NCI-H1694 treated with DMSO at 0.1 percent for 48 hours (cell line): ENCODE results near the gene DNAJC1.
"Not testable (repeated sequence)": the region's sequence is repeated elsewhere in the genome, so short reads cannot be mapped to it uniquely, and the experiment has no call there.

ENCODE experiments used
- DNase-seq: peaks from one replicate; lab custom pipeline; 2025; lab: John Stamatoyannopoulos, UW

Gene DNAJC1

DNA sequence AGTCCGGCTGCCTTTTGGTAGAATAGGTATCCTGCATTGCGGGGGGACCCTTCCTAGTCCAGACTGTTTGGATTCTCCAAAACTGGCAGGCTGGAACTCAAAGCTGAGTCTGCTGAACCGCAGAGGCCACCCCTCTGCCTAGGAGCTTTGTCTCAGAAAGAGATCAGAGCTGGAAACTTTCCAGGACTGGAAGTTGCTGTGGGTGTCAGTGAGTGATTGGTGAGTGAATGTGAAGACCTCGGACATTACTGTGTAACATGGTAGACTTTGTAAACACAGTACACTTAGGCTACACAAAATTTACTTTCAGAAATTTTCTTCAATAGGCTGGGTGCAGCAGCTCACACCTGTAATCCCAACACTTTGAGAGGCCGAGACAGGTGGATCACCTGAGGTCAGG is 103.8 kb downstream of the DNAJC1 start:
- no peak for DNase-seq

DNA sequence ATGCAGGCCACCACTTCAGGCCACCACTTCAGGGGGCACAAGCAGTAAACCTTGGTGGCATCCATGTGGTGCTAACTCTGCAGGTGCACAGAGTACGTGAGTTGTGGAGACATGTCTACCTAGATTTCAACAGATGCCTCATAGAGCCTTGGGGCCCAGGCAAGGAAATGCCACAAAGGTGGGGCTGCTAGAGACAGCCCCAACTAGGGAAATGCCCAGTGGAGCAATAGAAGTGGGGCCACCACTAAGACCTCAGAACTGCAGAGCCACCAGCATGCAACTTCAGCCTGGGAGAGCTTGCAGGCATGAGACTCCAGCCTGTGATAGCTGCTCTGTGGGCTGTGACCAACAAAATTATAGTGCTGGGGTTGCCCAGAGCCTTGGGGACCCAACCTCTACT is 107.6 kb downstream of the DNAJC1 start:
- no peak for DNase-seq

DNA sequence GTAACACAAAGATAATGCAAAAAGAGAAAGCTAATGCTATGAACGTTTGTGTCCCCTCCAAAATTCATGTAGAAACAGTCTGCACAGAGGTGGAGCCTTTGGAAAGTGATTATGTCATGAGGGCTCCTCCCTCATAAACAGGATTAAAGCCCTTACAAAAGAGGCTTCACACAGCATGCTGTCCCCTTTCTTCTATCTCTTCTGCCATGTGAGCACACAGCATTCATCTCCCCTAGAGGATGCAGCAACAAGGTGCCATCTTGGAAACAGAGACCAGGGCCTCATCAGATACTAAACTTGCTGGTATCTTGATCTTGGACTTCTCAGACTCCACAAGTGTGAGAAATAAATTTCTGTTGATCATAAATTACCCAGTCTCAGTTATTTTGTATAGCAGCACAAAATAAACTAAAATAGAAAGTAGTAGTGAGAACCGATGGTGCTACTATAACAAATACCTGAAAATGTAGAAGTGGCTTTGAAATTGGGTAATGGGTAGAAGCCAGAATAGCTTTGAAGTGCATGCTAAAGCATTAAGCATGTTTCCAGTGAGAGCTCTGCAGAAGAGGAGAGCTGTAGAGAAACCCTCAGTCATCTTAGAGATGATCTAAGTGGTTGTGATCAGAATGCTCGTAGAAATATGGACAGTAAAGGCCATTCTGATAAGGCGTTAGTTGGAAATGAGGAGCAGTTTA is 108.7 kb downstream of the DNAJC1 start:
- no peak for DNase-seq

DNA sequence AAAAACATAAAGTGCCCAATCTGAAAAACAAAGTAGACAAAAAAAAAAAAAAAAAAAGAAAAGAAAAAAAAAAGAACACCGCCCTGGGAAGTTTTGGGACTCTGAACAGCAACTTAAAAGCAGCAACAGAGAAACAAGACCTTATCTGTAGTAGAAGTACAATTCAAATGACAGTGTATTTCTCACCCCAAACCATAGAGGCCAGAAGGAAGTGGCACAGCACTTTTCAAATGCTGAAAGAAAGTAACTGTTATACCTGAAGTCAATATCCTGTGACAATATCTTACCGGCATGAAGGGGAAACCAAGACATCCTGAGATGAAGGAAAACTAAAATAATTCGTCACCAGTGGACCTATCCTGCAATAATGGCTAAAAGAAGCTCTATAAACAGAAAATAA is 112.1 kb downstream of the DNAJC1 start:
- DNase-seq = no peak

DNA sequence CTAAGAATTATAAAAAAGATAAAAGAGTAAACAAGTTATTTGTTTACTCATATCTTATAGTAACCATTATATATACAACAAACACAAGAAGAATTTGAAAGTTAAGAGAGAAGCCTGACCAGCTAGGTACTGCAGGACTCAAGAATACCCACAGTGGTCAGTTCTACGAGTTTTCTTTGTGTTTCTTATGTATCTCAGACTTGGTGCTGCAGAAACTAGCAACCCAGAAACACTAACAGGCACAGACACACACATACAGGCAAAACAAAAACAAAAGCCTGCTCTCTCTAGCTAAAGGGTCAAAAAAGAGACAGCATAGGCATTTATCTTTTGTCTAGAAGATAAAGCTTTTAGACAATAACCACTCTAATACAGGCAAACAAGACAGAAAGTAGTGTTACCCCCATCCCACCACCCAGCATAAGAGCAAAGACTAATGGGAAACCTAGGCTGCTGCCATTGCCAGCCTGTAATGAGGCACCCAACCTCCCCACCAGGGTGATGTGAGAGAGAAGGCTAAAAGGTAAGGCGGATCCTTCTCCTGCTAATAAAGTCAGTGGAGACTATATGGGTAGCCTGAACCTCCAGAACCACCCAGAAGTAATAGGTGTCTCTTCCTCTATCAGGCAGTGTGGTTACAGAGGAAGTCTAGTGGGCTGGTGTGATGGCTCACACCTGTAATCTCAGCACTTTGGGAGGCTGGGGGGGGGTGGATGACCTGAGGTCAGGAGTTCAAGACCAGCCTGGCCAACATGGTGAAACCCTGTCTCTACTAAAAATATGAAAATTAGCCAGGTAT is 113.9 kb downstream of the DNAJC1 start:
- DNase-seq = no peak

DNA sequence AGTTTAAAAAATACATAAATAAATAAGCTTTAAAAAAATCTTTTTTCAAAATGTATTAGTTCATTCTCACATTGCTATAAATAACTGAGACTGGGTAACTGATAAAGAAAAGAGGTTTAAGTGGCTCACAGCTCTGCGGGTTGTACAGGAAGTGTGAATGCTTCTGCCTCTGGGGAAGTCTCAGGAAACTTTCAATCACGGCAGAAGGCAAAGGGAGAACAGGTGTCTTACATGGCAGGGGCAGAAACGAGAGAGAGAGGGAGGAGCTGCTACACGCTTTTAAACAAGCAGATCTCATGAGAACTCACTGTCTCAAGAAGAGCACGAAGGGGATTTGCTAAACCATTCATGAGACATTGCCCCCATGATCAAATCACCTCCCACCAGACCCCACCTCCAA is 114.6 kb downstream of the DNAJC1 start:
- DNase-seq = no peak

DNA sequence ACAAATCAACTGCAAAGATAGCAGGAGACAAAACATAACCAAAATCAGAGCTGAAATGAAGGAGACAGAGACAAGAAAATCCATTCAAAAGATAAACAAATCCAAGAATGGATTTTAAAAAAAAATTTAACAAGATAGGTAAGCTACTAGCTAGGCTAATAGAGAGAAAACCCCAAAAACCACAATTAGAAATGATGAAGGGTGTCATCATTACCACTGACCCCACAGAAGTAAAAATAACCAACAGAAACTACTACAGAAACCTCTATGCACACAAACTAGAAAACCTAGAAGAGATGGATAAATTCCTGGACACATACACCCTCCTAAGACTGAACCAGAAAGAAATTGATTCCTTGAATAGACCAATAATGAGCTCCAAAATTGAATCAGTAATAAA is 117.6 kb downstream of the DNAJC1 start:
- no peak for DNase-seq

DNA sequence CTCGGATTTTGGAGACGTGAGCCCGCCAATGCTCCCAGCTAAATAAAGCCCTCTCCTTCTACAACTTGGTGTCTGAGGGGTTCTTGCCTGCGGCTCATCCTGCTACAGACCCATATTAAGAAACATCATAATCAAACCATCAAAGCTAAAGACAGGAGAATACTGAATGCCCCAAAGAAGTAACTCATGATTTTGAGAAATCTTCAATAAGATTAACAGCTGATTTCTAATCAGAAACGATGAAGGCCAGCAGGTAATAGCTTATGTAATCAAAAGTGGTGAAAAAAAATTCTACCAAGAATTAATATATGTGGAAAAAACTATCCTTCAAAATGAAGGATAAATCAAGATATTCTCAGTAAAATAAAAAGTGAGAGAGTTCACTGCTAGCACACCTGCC is 130.3 kb downstream of the DNAJC1 start:
- DNase-seq = no peak

DNA sequence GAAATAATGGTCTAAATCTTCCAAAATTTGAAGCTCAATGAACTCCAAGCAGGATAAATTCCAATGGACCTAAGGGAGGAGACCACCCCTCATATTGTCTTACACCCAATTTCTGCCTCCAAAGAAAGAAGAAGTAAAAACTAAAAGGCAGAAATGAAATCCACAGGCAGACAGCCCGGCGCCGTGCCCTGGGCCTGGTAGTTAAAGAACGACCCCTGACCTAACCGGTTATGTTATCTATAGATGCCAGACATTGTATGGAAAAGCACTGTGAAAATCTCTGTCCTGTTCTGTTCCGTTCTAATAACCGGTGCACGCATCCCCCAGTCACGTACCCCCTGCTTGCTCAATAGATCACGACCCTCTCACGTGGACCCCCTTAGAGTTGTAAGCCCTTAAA is 130.8 kb downstream of the DNAJC1 start:
- DNase-seq = not testable (repeated sequence)

DNA sequence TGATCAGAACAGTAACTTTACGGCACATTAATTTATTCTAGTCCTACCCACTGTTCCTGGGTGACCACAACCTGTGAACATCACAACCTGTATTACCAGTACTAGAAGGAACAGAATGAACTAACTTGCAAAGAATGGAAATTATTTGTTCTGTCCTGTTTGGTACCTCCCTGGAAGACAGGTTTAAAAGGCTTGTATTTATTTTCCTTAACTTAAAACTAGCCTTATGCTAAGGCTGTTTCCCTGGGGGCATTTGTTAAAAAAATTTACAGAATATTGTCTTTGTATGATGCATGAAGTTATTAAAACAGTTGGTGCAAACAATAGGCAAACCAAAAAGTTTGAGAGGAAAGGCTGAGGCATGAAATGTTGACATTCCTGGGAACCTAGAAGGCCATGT is 132.7 kb downstream of the DNAJC1 start:
- no peak for DNase-seq

DNA sequence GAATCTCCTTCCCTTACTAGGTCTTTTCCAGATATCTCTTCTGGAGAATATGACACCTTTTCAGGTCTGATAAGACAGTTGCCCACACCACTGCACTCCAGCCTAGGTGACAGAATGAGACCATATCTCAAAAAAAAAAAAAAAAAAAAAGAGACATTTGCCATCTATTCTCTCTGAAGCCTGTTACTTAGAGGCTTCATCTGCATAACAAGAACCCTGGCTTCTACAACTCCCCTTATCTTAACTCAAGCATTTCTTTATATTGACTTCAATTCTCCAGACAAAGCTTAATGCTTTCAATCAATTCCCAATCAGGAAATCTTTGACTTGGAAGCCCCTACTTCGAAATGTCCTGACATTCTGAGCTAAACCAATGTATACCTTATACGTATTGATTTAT is 134.4 kb downstream of the DNAJC1 start:
- not testable (repeated sequence) for DNase-seq

DNA sequence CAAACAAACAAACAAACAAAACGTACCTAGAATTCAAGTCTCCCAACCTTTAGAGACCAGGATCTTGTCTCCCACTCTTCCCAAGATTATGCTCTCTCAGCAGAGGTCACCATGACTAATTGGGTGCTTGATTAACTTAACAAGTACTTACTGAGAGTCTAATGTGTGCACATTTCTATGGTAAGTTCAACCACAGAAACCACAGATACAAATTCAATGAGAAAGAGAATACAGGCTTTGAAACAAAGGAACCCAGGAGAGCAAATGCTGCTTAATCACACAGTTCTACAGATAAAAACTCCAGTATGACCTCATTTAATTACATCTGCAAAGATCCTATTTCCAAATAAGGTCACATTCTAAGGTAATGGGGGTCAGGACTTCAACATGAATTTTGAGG is 142.8 kb downstream of the DNAJC1 start:
- DNase-seq = no peak

DNA sequence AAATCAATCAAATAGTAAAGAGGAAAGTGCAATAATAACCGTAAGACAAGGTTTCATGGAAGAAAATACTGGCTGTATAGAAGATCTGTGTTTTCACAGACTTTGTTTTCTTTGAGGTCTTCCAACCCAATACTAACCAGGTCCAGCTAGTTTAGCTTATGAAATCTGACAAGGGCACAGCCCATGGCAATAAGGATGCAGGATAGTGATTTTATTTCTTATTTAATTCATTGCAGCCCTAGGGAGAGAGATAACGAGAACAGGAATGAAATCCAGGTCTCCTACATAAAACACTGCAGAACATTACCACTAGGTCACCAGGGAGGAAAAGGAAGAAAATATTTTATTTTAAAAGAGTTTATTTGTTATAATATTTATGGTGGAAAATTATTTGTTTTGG is 145.1 kb downstream of the DNAJC1 start:
- DNase-seq = no peak

DNA sequence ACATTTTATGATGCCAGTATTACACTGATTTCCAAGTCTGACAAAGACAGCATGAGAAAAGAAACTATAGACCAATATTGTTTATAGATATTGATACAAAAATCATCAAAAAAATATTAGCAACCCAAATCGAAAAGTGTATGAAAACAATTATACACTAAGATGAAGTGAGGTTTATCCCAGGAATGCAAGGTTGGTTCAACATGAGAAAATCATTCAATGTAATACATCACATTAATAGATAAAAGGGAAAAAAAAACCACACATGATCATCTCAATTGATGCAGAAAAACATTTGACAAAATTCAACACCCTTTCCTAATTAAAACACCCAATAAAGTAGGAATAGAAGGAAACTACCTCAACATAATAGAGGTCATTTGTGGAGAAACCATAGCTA is 153.9 kb downstream of the DNAJC1 start:
- no peak for DNase-seq

DNA sequence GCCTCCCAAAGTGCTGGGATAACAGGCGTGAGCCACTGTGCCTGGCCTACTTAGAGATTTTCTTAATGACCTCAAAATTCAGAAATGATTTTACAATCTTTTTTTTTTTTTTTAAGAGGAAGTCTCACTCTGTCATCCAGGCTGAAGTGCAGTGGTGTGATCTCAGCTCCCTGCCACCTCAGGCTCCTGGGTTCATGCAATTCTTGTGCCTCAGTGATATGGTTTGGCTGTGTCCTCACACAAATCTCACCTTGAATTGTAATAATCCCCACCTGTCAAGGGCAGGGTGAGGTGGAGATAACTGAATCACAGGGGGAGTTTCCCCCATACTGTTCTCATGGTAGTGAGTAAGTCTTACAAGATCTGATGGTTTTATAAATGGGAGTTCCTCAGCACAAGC is 159.9 kb downstream of the DNAJC1 start:
- DNase-seq = no peak

DNA sequence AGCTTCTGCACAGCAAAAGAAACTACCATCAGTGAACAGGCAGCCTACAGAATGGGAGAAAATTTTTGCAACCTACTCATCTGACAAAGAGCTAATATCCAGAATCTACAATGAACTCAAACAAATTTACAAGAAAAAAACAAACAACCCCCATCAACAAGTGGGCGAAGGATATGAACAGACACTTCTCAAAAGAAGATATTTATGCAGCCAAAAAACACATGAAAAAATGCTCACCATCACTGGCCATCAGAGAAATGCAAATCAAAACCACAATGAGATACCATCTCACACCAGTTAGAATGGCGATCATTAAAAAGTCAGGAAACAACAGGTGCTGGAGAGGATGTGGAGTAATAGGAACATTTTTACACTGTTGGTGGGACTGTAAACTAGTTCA is 162.3 kb downstream of the DNAJC1 start:
- DNase-seq = not testable (repeated sequence)

DNA sequence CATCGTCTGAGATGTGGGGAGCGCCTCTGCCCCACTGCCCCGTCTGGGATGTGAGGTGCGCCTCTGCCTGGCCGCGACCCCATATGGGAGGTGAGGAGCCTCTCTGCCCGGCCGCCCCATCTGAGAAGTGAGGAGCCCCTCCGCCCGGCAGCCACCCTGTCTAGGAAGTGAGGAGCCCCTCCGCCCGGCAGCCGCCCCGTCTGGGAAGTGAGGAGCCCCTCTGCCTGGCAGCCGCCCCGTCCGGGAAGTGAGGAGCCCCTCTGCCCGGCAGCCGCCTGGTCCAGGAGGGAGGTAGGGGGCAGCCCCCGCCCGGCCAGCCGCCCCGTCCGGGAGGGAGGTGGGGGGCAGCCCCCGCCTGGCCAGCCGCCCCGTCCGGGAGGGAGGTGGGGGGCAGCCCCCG is 166.0 kb downstream of the DNAJC1 start:
- DNase-seq = not testable (repeated sequence)

DNA sequence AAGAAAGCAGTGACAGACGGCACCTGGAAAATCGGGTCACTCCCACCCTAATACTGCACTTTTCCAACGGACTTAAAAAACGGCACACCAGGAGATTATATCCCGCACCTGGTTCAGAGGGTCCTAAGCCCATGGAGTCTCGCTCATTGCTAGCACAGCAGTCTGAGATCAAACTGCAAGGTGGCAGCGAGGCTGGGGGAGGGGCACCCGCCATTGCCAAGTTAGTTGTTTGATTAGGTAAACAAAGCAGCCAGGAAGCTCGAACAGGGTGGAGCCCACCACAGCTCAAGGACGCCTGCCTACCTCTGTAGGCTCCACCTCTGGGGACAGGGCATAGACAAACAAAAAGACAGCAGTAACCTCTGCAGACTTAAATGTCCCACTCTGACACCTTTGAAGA is 169.0 kb downstream of the DNAJC1 start:
- DNase-seq = not testable (repeated sequence)

DNA sequence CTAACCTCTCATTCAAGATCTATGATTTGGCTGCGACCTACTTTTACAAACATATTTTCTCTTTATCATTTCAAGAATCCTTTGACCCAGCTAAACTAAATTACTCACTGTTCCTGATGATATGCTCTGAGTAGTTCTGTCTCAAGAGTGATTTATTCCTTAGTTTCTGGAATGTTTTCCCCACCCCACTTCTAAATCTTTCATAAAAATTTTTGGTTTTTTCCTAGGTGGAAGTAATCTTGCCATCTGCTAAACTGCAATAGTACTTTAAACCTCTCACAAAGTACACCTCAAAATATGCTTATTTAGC is 170.8 kb downstream of the DNAJC1 start:
- no peak for DNase-seq

DNA sequence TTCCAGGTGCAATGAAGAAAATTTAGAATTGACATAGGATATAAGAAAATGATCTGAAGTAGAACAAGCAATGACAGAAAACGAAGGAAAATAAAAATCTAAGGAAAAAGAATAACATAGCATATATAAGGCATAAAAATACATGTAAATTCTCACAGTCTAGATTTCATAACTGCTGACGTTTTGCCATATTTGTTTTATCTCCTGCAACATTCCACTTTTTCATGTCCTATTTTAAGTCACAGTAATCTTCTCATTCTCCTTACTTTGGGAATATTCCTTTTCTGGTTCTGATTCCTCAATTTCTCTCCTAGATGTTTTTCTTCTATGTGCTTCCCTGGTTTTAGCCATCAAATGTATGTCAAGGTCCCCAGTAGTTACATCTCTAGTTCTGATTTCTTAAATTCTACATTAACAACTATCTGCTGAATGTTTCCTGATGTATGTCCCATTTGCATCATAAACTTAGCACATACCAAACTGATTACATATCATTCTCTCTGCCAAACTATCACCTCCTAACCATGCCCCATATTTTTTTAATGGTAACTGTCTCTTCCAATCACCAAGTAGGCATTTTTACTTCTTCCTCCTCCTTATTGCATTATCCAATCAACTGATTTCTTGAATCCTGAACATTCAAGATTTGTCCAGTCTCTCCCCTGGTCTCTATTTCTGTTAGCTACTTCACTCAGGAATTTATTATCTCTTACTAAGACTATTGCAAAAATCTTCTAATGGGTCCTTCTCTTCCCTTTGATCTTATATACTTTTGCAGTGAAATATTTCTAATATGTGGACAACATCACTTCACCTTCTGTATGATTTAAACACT is 171.3 kb downstream of the DNAJC1 start:
- no peak for DNase-seq

DNA sequence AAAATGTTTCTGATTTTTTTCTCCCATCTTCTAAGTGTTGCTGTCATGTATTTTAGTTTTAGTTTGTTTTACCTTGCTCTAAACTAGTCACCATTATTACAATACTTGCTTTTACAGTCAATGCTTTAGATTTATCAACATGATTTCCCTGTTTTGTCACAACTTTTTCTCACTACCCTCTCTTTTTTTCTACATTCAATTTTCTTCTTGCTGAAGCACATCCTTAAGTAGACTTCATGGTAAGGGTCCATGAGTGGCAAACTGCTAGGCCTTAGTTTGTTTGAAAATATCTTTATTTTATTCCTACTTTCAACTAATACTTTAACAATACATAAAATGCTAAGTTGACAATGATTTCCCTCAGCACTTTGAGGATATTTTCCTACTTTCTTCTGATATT is 173.5 kb downstream of the DNAJC1 start:
- DNase-seq = no peak

DNA sequence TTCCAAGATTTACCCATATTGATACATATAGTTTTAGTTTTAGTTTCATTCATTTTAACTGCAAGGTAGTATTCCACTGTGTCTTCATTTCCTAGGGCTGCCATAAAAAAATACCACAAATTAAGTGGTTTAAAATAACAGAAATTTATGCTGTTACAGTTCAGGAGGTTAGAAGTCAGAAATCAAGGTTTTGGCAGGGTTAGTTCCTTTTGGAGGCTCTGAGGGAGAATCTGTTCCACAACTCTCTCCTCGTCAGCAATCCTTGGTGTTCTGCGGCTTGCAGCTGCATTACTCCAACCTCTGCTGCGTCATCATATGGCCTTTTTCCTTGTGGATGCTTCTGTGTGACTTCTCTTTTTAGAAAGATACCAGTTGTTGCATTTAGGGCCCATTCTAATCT is 176.2 kb downstream of the DNAJC1 start:
- no peak for DNase-seq

DNA sequence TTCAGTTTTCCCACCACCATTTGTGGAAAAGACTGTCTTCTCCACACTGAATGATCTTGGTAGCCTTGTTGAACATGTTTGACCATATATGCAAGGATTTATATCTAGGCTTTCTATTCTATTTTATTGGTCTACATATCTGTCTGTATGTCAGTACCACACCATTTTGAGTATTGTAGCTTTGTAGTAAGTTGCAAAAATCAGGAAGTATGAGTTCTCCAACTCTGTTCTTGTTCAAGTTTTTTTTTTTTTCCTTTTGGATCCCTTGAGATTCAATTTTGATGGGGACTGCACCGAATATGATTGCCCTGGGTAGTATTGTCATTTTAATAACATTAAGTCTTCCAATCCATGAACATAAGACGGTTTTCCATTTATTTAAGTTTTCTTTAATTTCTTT is 176.8 kb downstream of the DNAJC1 start:
- no peak for DNase-seq
